SKM-1 treated with dmso at 0.1 percent for 144 hours (cell line): ENCODE results near the gene MYLK3.
A peak's percentile ranks its signal among the peaks of the same experiment; 100 is the strongest.
"Not testable (repeated sequence)": the region's sequence is repeated elsewhere in the genome, so short reads cannot be mapped to it uniquely, and the experiment has no call there.

Experiments
- DNase-seq: peaks from one replicate; lab custom pipeline; 2025; ENCODE audit not compliant: unreplicated experiment; lab: John Stamatoyannopoulos, UW

MYLK3 gene

DNA sequence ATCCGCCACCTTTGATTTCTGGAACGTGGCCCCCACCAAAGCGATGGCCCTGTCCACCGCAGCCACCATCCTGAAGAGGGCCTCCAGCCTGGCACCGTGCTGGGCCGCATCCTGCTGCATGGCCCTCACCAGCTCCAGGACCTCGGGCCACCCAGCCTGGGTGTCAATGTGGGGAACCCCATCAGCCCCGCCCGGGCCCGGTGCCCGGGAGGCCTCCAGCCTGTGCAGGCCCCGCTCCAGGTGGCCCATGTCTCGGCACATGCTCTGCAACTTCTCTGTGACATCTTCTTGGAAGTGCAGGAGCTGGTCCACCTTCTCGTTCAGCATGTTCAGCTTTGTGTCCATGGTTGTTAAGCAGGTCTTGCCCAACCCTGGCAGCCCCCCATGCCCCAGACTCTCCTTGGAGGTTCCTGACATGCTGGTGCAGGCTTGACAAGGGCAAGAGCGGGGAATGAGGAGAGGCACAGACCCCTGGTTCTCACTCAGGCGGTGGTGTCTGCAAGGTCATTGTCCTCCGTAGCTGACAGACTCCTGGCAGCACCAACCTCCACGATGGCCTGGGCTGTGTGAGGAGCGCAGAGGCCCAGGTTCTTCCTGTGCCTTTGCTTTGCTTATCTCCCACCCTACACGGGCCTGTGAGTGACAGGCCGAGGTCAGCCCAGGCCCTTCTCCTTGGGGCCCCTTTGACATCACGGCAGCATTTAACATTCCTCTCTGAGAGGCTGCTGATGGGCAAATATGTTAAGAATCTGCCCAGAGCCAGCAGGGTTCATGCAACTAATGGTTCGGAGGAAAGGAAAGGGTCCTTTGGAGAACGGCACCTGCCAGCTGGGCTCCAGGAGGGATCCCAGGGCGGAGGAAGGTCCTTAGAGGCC is at the start of gene MYLK3:
Gene MYLK3 (minus strand): TSS at position 568 of the 875 bp plus-strand sequence. CDS start 151 bp downstream, at position 417.
- DNase-seq: no peak

- no peak for DNase-seq
These were observed 49.4 kb upstream of the MYLK3 start for GRCh38 chr16:46797501-46797900.

GRCh38 chr16:46796764-46797269 is 48.7 kb upstream of the MYLK3 start:
- no peak for DNase-seq

DNA sequence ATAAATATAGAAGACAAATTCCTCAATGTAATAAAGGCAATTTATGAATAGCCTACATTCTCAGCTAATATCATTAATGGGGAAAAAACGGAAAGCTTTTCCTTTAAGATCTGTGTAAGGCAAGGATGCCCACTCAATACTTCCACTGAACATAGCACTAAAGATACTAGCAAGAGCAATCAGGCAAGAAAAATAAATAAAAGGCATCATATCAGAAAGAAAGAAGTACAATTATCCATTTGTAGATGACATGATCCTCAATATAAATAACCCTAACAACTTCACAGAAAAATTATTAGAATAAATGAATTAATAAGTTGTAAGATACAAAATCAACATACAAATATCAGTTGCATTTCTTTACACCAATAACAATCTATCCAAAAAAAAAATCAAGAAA is 45.7 kb upstream of the MYLK3 start:
- DNase-seq: no peak

DNA sequence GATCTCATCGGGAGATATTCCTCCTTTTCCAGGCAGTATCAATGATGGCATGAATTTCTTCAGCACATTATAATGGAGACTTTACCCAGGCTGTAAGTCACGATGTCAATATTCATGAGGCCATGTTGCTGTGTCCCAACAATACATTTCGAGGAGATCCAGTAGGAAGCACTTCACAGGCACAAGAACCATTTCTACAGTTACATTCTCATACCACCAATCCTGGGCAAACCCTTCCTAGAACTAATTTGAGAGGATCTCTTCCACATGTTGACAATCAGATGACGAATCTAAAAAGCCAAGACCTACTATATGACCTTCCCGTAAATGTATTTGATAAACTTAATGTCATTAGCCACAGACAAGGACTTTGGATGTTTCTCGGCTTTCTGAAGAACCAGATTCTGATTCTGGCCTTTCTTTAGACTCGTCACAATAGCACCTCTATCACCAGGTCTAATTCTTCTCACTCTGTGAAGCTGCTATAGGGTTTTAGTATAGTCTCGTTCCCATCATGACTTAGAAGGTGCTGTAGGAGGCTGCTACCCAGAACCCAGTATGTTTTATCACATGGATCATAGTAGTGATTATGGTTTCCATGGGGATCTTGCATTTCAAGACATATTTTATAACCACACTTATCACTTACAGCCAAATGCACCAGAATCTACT is 42.6 kb upstream of the MYLK3 start:
- no peak for DNase-seq

DNA sequence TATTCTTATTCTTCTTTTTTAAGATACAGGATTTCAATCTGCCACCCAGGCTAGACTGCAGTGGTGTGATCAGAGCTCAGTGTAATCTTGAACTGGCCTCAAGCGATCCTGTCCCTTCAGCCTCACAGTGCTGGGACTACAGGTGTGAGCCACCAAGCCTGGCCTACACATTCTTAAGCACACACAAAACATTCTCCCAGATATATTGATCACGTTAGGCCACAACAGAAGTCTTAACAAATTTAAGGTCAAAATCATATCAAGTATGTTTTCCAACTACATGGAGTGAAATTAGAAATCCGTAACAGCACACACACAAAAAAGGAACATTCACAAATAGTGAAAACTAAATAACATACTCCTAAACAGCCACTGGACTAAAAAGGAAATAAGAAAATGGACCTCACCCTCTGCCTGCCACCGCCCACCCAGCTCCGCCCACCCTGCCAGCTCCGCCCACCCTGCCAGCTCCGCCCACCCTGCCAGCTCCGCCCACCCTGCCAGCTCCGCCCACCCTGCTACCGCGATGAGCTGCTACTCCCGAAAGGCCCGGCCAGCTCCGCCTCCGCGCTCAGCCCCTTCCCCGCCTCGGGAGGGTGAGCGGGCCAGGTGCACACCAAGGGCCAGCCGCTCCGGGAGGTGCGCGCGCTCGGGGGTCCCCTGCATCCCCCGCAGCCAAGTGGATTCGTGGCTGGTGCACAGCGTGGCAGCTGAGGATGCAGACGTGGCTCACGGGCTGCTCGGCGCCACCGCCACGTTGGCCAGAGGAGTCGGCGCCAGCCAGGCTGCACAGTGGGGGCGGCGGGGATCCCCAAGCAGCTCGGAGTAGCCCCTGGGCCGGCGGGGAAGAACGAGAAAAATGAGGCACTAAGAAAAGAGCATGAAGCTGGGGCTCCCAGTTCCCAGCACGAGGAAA is 41.6 kb upstream of the MYLK3 start:
- DNase-seq: peak; percentile 67

- DNase-seq: peak; percentile 7
These were observed 40.8 kb upstream of the MYLK3 start for GRCh38 chr16:46788891-46789474.

GRCh38 chr16:46787909-46788308 is 39.8 kb upstream of the MYLK3 start:
- peak; percentile 18 for DNase-seq

DNA sequence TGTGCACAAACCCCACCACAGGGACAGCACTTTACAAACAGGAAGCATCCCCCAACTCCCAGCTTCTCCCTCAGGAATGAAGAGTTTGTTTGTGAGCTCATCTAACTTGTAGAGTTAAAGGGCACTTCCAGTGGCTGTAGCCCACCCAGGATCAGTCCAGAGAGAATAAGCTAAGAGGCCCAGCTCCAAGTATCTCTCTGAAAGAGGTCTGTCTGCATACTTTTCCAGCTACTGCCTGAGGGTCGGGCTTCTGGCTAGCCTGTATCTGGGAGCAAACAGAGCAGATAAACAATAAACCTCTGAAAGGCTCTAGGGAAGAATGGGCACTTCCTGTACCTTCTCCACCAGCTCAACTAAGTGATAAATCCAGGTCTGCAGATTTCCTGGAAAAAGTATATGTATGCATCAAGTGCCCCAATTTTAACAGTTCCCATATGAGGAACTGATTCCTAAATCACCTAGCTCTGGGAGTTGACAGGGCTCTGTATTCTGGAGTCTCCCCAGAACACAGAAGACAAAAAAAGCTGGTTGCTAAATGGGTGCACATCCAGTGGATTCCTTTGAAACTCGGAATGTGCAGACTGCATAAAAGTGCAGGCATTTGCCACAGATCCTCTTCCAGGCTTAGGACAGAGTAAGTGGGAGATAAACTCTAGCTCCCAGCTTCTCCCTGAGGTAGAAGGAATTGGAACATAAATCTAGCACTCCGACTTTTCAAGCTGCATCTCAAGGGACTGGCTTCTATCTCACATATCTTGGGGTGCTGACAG is 37.1 kb upstream of the MYLK3 start:
- DNase-seq: no peak

GRCh38 chr16:46784569-46784968 is 36.4 kb upstream of the MYLK3 start:
- not testable (repeated sequence) for DNase-seq

DNA sequence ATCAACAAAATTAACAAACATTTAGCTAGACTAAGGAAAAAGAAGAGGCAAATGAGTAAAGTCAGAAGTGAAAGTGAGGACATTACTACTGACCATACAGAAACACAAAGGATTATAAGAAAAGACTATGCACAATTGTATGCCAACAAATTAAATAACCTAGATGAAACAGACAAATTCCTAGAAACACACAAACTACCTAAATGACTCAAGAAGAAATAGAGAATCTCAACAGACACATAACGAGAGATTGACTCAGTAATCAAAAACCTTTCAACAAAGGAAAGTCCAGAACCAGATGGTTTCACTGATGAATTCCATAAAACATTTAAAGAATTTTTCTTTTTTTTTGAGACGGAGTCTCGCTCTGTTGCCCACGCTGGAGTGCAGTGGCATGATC is 35.7 kb upstream of the MYLK3 start:
- DNase-seq: no peak

GRCh38 chr16:46782320-46782719 is 34.2 kb upstream of the MYLK3 start:
- no peak for DNase-seq

DNA sequence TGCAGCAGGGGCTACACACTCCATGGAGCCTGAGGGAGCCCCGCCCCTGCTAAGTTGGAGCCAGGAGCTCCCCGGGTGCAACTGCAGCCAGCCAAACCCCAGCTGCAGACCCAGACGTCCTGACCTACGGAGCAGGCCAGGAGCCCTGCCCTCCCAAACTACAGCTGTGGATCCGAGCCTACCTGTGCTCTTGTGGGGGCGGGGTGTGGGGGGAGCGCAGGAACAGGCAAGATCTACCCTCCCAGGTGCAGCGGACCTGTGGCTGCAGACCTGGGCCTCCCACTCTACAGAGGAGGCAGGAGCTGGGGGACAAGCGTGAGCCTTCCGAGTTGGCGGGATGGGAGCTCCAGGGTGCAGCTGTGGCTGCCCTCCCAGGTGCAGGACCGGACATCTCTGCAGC is 29.7 kb upstream of the MYLK3 start:
- DNase-seq: no peak

GRCh38 chr16:46775214-46775613 is 27.1 kb upstream of the MYLK3 start:
- DNase-seq: no peak

DNA sequence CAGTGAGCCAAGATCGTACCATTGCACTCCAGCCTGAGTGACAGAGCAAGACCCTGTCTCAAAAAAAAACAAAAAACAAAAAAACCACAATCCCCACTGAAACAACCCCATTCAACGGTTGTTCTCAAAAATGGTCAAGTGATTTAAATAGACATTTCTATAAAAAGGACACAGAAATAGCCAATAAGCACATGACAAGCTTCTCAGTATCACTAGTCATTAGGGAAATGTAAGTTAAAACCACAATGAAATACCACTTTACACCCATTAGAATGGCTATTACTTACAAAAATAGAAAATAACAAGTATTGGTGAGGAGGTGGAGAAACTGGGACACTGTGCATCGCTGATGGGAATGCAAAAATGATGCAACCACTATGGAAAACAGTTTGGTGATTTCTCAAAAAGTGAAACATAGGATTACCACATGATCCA is 26.6 kb upstream of the MYLK3 start:
- no peak for DNase-seq

DNA sequence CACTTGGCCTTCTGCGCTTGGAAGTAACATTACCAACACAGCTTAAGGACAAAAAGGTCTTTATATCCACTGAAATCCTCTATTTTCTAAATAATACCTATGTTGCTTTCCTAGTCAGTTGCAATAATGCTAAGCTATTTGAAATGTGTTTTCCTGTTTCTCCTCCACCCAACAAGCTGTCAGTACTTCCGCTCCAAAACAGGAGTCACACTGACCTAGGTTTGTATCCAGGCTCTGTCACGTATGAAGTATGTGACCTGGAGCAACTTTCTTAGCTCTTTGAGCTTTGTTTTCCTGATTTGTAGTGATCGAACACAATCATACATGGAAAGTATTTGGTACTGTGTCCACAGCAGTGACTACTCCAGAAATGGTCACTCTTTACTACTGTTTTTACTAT is 24.3 kb upstream of the MYLK3 start:
- DNase-seq: no peak

DNA sequence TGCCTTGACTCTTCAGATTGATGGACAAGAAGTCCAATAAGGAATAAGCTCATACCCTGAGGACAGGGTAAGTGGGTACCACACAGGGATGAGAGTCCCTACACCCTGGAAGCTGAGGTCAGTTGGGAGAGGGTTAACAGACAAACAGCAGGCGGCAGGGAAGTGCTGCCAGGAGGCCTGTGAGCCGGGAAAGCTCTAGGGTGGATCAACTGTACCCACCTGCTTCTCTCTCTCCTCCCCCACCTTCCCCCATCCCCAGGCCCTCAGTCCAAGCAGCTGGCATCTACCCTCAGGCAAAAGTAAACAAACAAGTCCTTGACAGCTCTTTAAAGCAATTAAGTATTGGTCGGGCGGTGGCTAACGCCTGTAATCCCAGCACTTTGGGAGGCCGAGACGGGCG is 20.7 kb upstream of the MYLK3 start:
- DNase-seq: no peak

DNA sequence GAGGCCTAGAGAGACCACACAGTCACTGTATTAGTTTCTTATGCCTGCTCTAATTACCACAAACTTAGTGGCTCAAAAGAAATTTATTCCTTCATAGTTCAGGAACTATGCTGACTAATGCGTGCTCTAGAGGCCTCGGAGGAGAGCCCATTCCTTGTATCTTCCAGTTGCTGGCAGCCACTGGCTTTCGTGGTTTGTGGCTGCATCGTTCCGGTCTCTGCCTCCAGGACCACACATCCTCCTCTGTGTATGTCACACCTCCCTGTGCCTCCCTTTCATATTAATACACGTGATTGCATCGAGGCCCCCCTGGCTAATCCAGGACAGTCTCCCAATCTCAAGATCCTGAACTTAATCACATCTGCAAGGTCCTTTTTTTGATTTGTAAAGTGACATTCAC is 16.9 kb upstream of the MYLK3 start:
- DNase-seq: no peak

GRCh38 chr16:46763147-46763546 is 15.0 kb upstream of the MYLK3 start:
- DNase-seq: no peak

DNA sequence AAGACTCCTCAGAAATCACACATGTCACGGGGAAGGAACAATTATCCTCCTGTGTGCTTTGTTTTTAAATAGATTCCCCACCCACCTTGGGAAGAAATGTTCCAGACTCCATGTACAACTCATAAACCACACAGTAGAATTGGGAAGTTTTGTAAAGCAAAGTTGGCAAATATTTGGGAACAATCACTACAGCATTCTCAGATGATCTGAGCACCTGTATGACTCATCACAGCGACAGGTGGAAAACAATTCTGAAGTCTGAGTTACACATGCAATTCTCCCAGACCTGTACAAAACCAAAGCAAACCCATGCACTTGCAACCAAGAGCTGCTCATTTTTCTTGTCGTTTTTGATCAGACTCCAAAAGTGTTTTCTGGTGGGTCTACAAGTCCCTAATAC is 14.4 kb upstream of the MYLK3 start:
- DNase-seq: no peak
